ENCODE measurements around the gene JARID2. TPM values are rescaled to one million over a fixed set of nuclear protein-coding genes. Genes with fewer than 3 reads are reported as not detected.

The JARID2 gene
- total and polyA plus RNA-seq, 2 of the 8 experiments (the other 6 are each of a cell fraction or from before 2014, with no cell fraction given) = 60.1 to 239 TPM

GRCh38 chr6:15464211-15464725 is 218.4 kb downstream of the JARID2 start:
- Histone ChIP-seq H4K91ac (replicated peaks; ENCODE audit: insufficient read length, low read length) (no peak overlapping the region), H2BK120ac (replicated peaks; ENCODE audit: low read depth, low read length) (no peak overlapping the region), H3K27me3 (replicated peaks in 1 of 4; ENCODE audit: control insufficient read depth in 3 of 4, extremely low read depth in 1 of 4, insufficient read depth in 3 of 4, low read length in 3 of 4) (no peaks in the 10 kb centered on the region), H4K8ac (ENCODE audit: extremely low read depth, insufficient read depth, low read length) (no peak overlapping the region), H2BK15ac (ENCODE audit: low read length) (no peak overlapping the region), H3K4me2 (ENCODE audit: insufficient read depth in 1 of 2, low read depth in 2 of 2, low read length in 2 of 2) (no peak overlapping the region), H3K9me3 (ENCODE audit: insufficient read depth in 2 of 2, low read depth in 1 of 2, low read length in 1 of 2) (no peaks in the 10 kb centered on the region), H2BK12ac (ENCODE audit: low read depth, low read length) (no peak overlapping the region), H3K23me2 (ENCODE audit: low read depth, low read length) (no peaks in the 10 kb centered on the region; the same call in 1 of the 2 replicates), H4K20me1 (replicated peaks in 1 of 2; ENCODE audit: control insufficient read depth in 1 of 2, insufficient read depth in 2 of 2, low read length in 2 of 2) (peaks cover 42 to 49% of the 10 kb centered on the region in 2 experiments), H2AFZ (ENCODE audit: low read length) (no peak overlapping the region), H2AK5ac (ENCODE audit: low read depth, low read length) (no peak overlapping the region), H3K4me3 (ENCODE audit: extremely low read depth in 1 of 4, insufficient read depth in 2 of 4, low read depth in 3 of 4, low read length in 4 of 4) (no peak overlapping the region), H3K23ac (ENCODE audit: insufficient read length) (no peak overlapping the region), H3K18ac (ENCODE audit: extremely low read depth, low read length) (no peak overlapping the region), H3K4ac (replicated peaks; ENCODE audit: insufficient read length, low read depth, low read length) (no peak overlapping the region), H3K4me1 (replicated peaks in 1 of 4; ENCODE audit: control insufficient read depth in 3 of 4, insufficient read depth in 4 of 4, low read length in 3 of 4) (peaks cover 3 to 16% (median 4%) of the 10 kb centered on the region in 4 experiments; a peak in 5 of 7 replicates), H3K27ac (ENCODE audit: low read depth, low read length) (no peak overlapping the region), H3K79me1 (ENCODE audit: low read depth, low read length) (peaks cover 5% of the 10 kb centered on the region), H3K9ac (replicated peaks in 1 of 4; ENCODE audit: extremely low read depth in 1 of 4, low read depth in 3 of 4, low read length in 3 of 4) (no peak overlapping the region), H3K79me2 (ENCODE audit: control insufficient read depth in 1 of 2, insufficient read depth in 2 of 2, low read length in 2 of 2) (peaks cover 13 to 98% of the 10 kb centered on the region in 2 experiments; a peak in 3 of 4 replicates), H3K56ac (replicated peaks; ENCODE audit: insufficient read length, low read depth, low read length) (no peak overlapping the region), H4K5ac (ENCODE audit: insufficient read length, low read depth, low read length) (no peak overlapping the region), H2BK5ac (ENCODE audit: low read depth, low read length) (no peak overlapping the region), H3K36me3 (ENCODE audit: control insufficient read depth in 2 of 4, insufficient read depth in 4 of 4, low read length in 3 of 4) (peaks cover 5 to 14% (median 10%) of the 10 kb centered on the region in 4 experiments), H2BK20ac (ENCODE audit: low read length) (no peak overlapping the region), H3K14ac (ENCODE audit: insufficient read length) (no peak overlapping the region)
- POLR2A ChIA-PET (ENCODE audit: partially characterized antibody) = no interaction called here
- DNase-seq (ENCODE audit: low read depth in 1 of 2, low spot score in 2 of 2) (peak; percentile 25 to 85), FAIRE-seq (peak; percentile 63)
- WGBS, 2 experiments (ENCODE audit: extremely low coverage in 1 of 2, insufficient coverage in 1 of 2, insufficient read length in 1 of 2, insufficient replicate concordance in 2 of 2, low coverage in 1 of 2, low lambda C conversion rate in 2 of 2, missing lambda C conversion rate in 1 of 2) = 68% methylated on average over 5 of the region's 5 CpGs; no CpG with 5 or more reads in 1 of the 2 experiments
- CTCF ChIA-PET (ENCODE audit: partially characterized antibody) = interaction anchor here (0.6 to 2.9 kb wide), 10 partner anchors 9 to 370 kb away, joined by 3 to 17 read pairs (median 4); no protein-coding TSS in a partner anchor
- TF ChIP-seq TCF12 (IDR thresholded peaks at IDR 0.05; ENCODE audit: low read depth, low read length) (no peak), BRCA1 (IDR thresholded peaks at IDR 0.05; ENCODE audit: low read depth, low read length) (no peak), SP2 (IDR thresholded peaks at IDR 0.05; ENCODE audit: low read length) (no peak), CHD2 (IDR thresholded peaks at IDR 0.05; ENCODE audit: low read length) (no peak), CHD1 (IDR thresholded peaks at IDR 0.05; ENCODE audit: low read depth, low read length) (no peak), SP1 (IDR thresholded peaks at IDR 0.05; ENCODE audit: low read depth, low read length) (no peak), TAF7 (optimal IDR thresholded peaks at IDR 0.05; ENCODE audit: borderline replicate concordance, low read depth, low read length) (no peak), RAD21 (IDR thresholded peaks at IDR 0.05 in 1 of 2, conservative IDR thresholded peaks at IDR 0.05 in 1 of 2; ENCODE audit: low read depth in 2 of 2, low read length in 2 of 2) (peak; percentile 41 to 55), CREB1 (IDR thresholded peaks at IDR 0.05) (no peak), POLR2AphosphoS5 (IDR thresholded peaks at IDR 0.05; ENCODE audit: low read depth, low read length) (peak; percentile 72; the same call in 1 of the 2 replicates), TEAD4 (IDR thresholded peaks at IDR 0.05; ENCODE audit: low read depth, low read length) (peak; percentile 45; the same call in 1 of the 2 replicates), USF2 (IDR thresholded peaks at IDR 0.05; ENCODE audit: low read length) (no peak), BCL11A (IDR thresholded peaks at IDR 0.05; ENCODE audit: low read depth in 2 of 2, low read length in 2 of 2) (no peak), YY1 (IDR thresholded peaks at IDR 0.05; ENCODE audit: low read depth, low read length) (no peak)
